GM10248 (cell line): ENCODE results near the gene DUSP18.
"Not testable (repeated sequence)": the region's sequence is repeated elsewhere in the genome, so short reads cannot be mapped to it uniquely, and the experiment has no call there.

Source experiments
- CTCF ChIA-PET: fragments of 300-600 bp; sonication (Branson Sonifier 250); formaldehyde crosslinking; extraction: SDS; loops from one replicate; lab custom pipeline; 2021; ENCODE audit warnings: antibody characterized with exemption; lab: Yijun Ruan, JAX
- POLR2A ChIA-PET: fragments of 350-650 bp; sonication (Branson Sonifier 250); formaldehyde crosslinking; extraction: SDS; loops from one replicate; lab custom pipeline; 2020; ENCODE audit warnings: antibody characterized with exemption; lab: Yijun Ruan, JAX
- DNase-seq: peaks from one replicate; pipeline ENCODE4 v3.0.0; 2012; ENCODE audit errors: extremely low spot score
- TF ChIP-seq, protein P1 (sequence below): IDR thresholded peaks from 2 replicates; pipeline ENCODE4 v1.5.1; 2012; ENCODE audit warnings: mild to moderate bottlenecking, low read depth; ENCODE audit errors: extremely low read depth, missing control alignments, control extremely low read depth

DUSP18 gene

DNA sequence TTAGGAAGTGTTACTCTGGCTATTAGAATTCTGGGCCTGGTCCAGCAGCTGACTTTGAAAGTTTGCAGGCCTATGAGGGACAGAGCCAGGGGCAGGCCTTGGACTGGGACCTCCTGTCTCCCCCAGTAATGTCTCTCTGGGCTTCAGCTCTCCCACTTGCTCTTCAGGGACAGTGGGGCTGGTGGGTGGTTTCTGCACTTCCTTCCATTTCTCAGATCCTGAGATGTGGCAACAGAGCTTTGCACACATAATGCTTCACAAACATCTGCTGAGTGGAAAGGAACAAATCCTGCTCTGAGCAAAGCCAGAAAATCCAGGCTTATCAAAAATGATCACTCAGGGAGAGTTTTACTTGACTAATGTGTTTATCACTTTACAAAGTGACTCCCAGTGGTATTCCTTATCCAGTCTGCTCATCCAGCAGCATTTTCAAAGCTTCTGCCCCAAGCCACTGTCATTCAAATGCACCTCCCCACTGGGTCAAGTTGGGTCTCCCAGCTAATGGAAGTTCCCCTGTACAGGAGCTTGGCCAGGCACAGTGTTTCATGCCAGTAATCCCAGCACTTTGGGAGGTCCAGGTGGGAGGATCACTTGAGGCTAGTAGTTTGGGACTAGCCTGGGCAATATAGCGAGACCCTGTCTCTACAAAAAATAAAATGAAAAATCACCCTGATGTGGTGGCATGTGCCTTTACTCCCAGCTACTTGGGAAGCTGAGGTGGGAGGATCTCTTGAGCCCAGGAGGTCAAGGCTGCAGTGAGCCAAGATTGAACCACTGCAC, 13.5 kb upstream of the DUSP18 start:
- CTCF ChIA-PET = interaction anchor here (0.7 to 1.7 kb wide), 3 partner anchors 12 to 74 kb away, joined by 3 to 4 read pairs (median 3); partner anchors contain the start of gene TCN2
- TF ChIP-seq, protein P1, sequence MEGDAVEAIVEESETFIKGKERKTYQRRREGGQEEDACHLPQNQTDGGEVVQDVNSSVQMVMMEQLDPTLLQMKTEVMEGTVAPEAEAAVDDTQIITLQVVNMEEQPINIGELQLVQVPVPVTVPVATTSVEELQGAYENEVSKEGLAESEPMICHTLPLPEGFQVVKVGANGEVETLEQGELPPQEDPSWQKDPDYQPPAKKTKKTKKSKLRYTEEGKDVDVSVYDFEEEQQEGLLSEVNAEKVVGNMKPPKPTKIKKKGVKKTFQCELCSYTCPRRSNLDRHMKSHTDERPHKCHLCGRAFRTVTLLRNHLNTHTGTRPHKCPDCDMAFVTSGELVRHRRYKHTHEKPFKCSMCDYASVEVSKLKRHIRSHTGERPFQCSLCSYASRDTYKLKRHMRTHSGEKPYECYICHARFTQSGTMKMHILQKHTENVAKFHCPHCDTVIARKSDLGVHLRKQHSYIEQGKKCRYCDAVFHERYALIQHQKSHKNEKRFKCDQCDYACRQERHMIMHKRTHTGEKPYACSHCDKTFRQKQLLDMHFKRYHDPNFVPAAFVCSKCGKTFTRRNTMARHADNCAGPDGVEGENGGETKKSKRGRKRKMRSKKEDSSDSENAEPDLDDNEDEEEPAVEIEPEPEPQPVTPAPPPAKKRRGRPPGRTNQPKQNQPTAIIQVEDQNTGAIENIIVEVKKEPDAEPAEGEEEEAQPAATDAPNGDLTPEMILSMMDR = no peak
- no peak for DNase-seq
- POLR2A ChIA-PET = no interaction called here

DNA sequence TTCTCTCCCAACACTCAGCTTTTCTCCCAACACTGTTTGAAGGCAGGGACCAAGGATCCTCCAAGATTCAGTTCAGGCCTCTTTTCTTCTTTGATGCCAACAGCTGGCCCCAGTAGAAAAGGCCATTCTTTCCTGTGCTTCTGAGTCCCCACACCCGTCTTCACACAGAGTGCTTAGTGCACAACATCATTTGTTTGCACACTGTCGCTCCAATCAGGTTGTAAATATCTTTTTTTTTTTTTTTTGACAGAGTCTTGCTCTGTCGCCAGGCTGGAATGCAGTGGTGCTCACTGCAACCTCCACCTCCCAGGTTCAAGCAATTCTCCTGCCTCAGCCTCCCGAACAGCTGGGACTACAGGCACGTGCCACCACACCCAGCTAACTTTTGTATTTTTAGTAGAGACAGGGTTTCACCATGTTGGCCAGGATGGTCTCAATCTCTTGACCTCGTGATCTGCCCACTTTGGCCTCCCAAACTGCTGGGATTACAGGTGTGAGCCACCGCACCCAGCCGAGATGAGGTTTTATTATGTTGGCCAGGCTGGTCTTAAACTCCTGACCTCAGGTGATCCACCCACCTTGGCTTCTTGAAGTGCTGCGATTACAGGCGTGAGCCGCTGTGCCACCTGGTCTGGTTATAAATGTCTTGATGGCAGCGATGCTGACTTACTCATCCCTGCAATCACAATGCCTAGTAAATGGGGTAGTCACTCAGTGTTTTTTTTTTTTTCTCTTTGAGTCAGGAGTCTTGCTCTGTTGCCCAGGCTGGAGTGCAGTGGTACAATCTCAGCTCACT, 12.4 kb upstream of the DUSP18 start:
- POLR2A ChIA-PET, DNase-seq: not testable (repeated sequence)
- CTCF ChIA-PET = interaction anchor here (0.7 to 1.7 kb wide), 4 partner anchors 13 to 75 kb away, joined by 3 to 4 read pairs (median 3); no protein-coding TSS in a partner anchor

DNA sequence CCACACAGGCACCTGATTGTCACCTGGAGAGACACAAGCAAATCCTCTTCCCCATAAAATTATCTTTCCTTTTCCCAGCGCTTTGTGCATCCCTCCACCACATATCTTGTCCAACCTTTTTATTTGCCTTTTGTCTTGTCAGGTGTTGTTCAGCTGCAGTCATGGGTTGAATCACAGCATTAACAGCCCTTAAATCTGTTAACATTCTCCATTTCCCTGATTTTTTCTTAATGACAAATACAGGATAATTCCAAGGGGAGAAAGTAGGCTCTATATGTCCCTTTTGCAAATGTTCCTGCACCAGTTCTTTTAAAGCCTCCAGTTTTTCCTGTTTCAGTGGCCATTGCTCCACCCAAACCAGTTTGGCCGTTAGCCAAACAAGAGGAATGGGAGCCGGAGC, 8.9 kb upstream of the DUSP18 start:
- POLR2A ChIA-PET, CTCF ChIA-PET, DNase-seq: not testable (repeated sequence)

DNA sequence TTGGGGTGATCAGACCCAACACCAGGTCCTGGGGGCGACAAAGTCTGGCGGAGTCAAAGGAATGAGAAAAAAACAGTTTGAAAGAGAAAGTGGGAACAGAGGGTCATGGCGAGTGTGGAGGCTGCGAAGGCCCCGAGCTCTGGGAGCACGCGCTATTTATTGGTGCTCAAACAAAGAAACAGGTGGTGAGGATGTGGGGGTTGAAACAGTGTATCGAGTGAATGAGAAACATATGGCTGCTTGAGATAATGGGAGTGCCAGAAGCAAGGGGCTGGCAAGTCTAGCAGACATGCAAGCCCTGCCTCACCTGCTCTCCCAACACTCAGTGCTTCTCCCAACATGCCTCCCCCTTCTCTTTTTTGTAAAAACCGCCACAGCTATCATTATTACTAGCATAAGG, 7.8 kb upstream of the DUSP18 start:
- DNase-seq = no peak
- ChIA-PET CTCF (interaction anchor here (1.0 kb wide), 1 partner anchor 8 kb away, joined by 3 read pairs; the partner anchor contains the start of gene DUSP18), POLR2A (no interaction called here)
- TF ChIP-seq, protein P1 = no peak

DNA sequence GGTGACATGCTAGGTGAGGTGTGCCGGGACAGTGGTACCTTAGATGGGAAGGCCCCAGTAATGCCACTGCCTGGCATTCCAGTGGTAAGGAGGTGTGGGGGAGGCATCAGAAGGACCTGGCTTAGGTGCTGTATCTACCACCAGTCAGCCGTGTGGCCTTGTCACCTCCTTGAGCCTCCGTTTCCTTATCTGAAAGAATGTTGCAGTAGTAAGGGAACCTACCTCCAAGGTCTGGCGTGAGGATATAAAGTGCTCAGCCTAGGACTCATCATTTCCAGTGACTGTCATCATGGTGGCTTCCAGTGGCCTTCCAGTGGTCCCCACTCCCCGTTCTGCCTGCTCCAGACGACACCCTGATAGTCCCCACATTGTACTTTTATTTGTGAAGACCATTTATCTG, 6.8 kb upstream of the DUSP18 start:
- no peak for DNase-seq
- POLR2A ChIA-PET = no interaction called here
- TF ChIP-seq, protein P1 = no peak
- CTCF ChIA-PET = interaction anchor here (1.5 kb wide), 1 partner anchor 81 kb away, joined by 5 read pairs; no protein-coding TSS in a partner anchor

DNA sequence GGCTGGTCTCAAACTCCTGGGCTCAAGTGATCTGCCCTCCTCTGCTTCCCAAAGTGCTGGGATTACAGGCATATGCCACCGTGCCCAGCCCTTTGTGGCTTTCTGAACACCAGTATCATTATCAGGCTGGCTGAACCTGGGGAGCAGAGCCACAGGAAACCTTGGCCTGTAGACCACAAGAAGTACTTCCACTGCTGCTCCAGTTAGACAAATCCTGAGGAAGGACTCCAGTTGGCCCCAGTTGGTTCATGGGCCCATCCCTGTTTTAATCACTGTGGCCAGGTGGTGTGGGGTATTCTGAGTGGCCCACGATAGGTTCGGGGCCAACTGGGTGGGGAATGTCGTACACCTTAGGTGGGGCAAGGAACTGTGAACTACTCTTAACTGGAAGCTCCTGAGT, 5.5 kb upstream of the DUSP18 start:
- TF ChIP-seq, protein P1 = no peak
- no peak for DNase-seq
- POLR2A ChIA-PET = no interaction called here
- CTCF ChIA-PET = interaction anchor here (1.5 kb wide), 1 partner anchor 82 kb away, joined by 5 read pairs; no protein-coding TSS in a partner anchor

DNA sequence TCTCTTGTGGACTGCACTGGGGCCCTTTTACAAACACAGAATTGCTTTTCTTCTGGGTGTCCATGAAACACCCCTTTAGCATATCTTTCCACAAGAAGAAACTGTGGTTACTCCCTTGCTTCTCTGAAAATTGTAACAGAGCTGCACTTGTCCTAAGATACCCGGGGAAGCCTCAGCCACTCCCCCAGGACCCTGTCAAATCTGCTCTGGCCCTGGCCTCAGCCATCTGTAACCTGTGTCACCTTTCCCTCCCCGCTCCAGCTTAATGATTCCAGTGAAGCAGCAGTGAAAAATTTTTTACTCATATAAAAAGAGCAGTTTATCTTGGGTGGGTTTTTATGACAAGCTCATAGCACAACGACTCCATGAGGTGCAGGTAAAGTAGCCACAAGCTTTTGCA, 3.4 kb upstream of the DUSP18 start:
- TF ChIP-seq, protein P1 = no peak
- ChIA-PET CTCF (interaction anchor here (0.7 kb wide), 1 partner anchor 84 kb away, joined by 3 read pairs; no protein-coding TSS in a partner anchor), POLR2A (no interaction called here)
- DNase-seq = no peak
